ENCODE data around the gene SLC13A2. TPM values are rescaled to one million over a fixed set of nuclear protein-coding genes. Genes with fewer than 3 reads are reported as not detected.
"Not testable (repeated sequence)": the region's sequence is repeated elsewhere in the genome, so short reads cannot be mapped to it uniquely, and the experiment has no call there.

SLC13A2 gene, protein sequence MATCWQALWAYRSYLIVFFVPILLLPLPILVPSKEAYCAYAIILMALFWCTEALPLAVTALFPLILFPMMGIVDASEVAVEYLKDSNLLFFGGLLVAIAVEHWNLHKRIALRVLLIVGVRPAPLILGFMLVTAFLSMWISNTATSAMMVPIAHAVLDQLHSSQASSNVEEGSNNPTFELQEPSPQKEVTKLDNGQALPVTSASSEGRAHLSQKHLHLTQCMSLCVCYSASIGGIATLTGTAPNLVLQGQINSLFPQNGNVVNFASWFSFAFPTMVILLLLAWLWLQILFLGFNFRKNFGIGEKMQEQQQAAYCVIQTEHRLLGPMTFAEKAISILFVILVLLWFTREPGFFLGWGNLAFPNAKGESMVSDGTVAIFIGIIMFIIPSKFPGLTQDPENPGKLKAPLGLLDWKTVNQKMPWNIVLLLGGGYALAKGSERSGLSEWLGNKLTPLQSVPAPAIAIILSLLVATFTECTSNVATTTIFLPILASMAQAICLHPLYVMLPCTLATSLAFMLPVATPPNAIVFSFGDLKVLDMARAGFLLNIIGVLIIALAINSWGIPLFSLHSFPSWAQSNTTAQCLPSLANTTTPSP
- total RNA-seq (not detected), polyA plus RNA-seq (0.09 TPM)
- long read RNA-seq, donor 1: 0 reads
- long read RNA-seq, donor 2: 0 reads
- long read RNA-seq, donor 3: 0 reads
- long read RNA-seq, donor 4: 0 reads
- long read RNA-seq, donor 5, partial matches to known transcripts: 0 of 1 reads
- long read RNA-seq, donor 5, other reads (novel, unspliced or antisense): 0 of 1 reads
- long read RNA-seq, donor 6: 0 reads
- long read RNA-seq, donor 7: 0 reads
- long read RNA-seq, donor 8: 0 reads
- long read RNA-seq, donor 9: 0 reads
- long read RNA-seq, donor 10: 0 reads

DNA sequence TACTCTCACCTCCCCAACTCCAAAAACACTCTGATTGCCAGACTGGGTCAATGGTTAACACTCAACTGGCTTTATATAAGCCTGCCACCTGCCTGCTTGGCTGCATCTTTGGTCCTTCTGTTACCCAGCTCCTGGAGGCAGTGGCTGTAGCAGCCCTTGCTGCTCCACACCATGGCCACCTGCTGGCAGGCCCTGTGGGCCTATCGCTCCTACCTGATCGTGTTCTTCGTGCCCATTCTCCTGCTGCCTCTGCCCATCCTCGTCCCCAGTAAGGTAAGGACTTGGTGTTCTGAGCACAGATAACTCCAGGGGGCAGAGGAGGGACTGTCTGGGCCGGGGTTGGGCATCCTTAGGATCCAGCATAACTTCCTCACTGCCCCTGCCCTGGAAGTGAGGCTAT is at the start of gene SLC13A2:
Gene SLC13A2 (plus strand): TSS at position 103 of the 400 bp plus-strand sequence. CDS start 69 bp downstream, at position 172.
- 96% methylated on average over 5 of the region's 5 CpGs for WGBS
- H3K4me3 ChIP-seq (ENCODE audit: low read length in 2 of 2): no peak within 1 kb of the TSS
- no peaks in the 10 kb centered on the region for H3K27me3 ChIP-seq (ENCODE audit: control insufficient read depth in 2 of 2, insufficient read depth in 1 of 2, low read length in 1 of 2)
- H3K27ac ChIP-seq (ENCODE audit: low read depth in 1 of 2, low read length in 1 of 2): no peak within 1 kb of the TSS
- no peaks in the 10 kb centered on the region for H3K36me3 ChIP-seq (ENCODE audit: control insufficient read depth in 2 of 2, insufficient read depth in 2 of 2, low read length in 1 of 2)
- no peaks in the 10 kb centered on the region for H3K4me1 ChIP-seq (ENCODE audit: control insufficient read depth in 2 of 2, insufficient read depth in 2 of 2, low read length in 2 of 2)
- DNase-seq (ENCODE audit: low read depth in 6 of 9, low spot score in 9 of 9): no peak
- no peaks in the 10 kb centered on the region for H3K9me3 ChIP-seq (ENCODE audit: control insufficient read depth in 2 of 2, insufficient read depth in 1 of 2, low read length in 1 of 2)

DNA sequence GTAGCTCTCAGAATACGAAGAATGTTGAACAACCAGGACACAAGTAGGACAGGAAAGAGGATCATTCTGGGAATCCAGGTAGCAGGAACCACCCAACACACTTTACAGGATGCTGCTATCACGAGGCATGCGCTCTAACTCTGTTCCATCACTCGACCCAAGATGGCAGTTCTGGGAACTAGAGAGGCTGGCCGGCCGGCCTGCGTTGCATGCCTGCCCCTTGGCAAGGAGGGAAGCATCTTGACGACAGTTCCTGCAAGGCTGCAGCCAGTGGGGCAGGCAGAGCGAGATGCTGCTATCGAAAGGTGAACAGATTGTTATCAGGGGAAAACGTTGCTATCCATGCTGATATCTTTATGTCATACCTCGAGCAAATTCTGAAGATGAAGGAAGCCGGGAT is 48.2 kb upstream of the SLC13A2 start:
- Histone ChIP-seq H3K27me3 (ENCODE audit: control insufficient read depth in 2 of 2, insufficient read depth in 1 of 2, low read length in 1 of 2) (no peaks in the 10 kb centered on the region), H3K4me1 (ENCODE audit: control insufficient read depth in 2 of 2, insufficient read depth in 2 of 2, low read length in 2 of 2) (no peaks in the 10 kb centered on the region), H3K36me3 (ENCODE audit: control insufficient read depth in 2 of 2, insufficient read depth in 2 of 2, low read length in 1 of 2) (no peaks in the 10 kb centered on the region), H3K27ac (ENCODE audit: low read depth in 1 of 2, low read length in 1 of 2) (no peak overlapping the region), H3K4me3 (ENCODE audit: low read length in 2 of 2) (no peak overlapping the region), H3K9me3 (ENCODE audit: control insufficient read depth in 2 of 2, insufficient read depth in 1 of 2, low read length in 1 of 2) (no peaks in the 10 kb centered on the region)
- no peak for DNase-seq (ENCODE audit: low read depth in 6 of 9, low spot score in 9 of 9)
- WGBS: 93% methylated on average over 13 of the region's 13 CpGs

- H3K36me3 ChIP-seq (ENCODE audit: control insufficient read depth in 2 of 2, insufficient read depth in 2 of 2, low read length in 1 of 2): no peaks in the 10 kb centered on the region
- no peak overlapping the region for H3K4me3 ChIP-seq (ENCODE audit: low read length in 2 of 2)
- H3K9me3 ChIP-seq (ENCODE audit: control insufficient read depth in 2 of 2, insufficient read depth in 1 of 2, low read length in 1 of 2): no peaks in the 10 kb centered on the region
- H3K4me1 ChIP-seq (ENCODE audit: control insufficient read depth in 2 of 2, insufficient read depth in 2 of 2, low read length in 2 of 2): no peaks in the 10 kb centered on the region
- WGBS: 97% methylated on average over 9 of the region's 9 CpGs
- no peaks in the 10 kb centered on the region for H3K27me3 ChIP-seq (ENCODE audit: control insufficient read depth in 2 of 2, insufficient read depth in 1 of 2, low read length in 1 of 2)
- H3K27ac ChIP-seq (ENCODE audit: low read depth in 1 of 2, low read length in 1 of 2): no peak overlapping the region
- no peak for DNase-seq (ENCODE audit: low read depth in 6 of 9, low spot score in 9 of 9)
Observed at GRCh38 chr17:28426081-28426519, 47.3 kb upstream of the SLC13A2 start.

DNA sequence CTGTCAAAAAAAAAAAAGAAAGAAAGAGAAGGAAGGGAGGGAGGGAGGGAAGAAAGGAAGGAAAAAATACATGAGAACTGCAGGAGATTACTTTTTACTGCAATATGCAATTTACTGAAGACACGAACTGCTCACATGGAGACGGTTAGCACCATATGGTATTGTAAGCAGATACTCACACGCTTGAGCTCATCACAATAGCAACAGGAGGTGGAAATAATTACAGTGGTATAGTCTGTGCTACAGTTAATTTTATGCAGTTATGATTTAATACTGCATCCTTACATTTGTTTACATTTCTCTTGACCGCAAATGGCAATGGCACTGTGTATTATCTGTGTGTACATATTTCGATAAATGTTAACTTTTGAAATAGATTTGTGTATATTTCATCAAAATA is 46.1 kb upstream of the SLC13A2 start:
- no peaks in the 10 kb centered on the region for H3K4me1 ChIP-seq (ENCODE audit: control insufficient read depth in 2 of 2, insufficient read depth in 2 of 2, low read length in 2 of 2)
- no peaks in the 10 kb centered on the region for H3K27me3 ChIP-seq (ENCODE audit: control insufficient read depth in 2 of 2, insufficient read depth in 1 of 2, low read length in 1 of 2)
- no peak for DNase-seq (ENCODE audit: low read depth in 6 of 9, low spot score in 9 of 9)
- H3K9me3 ChIP-seq (ENCODE audit: control insufficient read depth in 2 of 2, insufficient read depth in 1 of 2, low read length in 1 of 2): no peaks in the 10 kb centered on the region
- H3K36me3 ChIP-seq (ENCODE audit: control insufficient read depth in 2 of 2, insufficient read depth in 2 of 2, low read length in 1 of 2): no peaks in the 10 kb centered on the region
- 97% methylated on average over 5 of the region's 5 CpGs for WGBS
- H3K4me3 ChIP-seq (ENCODE audit: low read length in 2 of 2): no peak overlapping the region
- H3K27ac ChIP-seq (ENCODE audit: low read depth in 1 of 2, low read length in 1 of 2): no peak overlapping the region

DNA sequence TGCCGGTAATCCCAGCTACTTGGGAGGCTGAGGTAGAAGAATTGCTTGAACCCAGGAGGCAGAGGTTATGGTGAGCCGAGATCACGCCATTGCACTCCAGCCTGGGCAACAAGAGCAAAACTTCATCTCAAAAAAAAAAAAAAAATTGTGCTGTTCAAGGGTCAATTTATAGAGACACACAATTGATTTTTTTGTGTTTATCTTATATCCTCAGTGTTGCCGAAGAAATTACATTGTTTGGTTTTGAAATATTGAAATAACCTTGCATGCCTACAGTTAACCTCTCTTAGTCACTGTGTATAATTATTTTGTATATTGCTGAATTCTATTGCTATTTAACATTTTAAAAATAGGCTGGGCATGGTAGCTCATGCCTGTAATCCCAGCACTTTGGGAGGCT is 45.5 kb upstream of the SLC13A2 start:
- not testable (repeated sequence) for H3K9me3 ChIP-seq (ENCODE audit: control insufficient read depth in 2 of 2, insufficient read depth in 1 of 2, low read length in 1 of 2); H3K4me3 ChIP-seq (ENCODE audit: low read length in 2 of 2)
- 98% methylated on average over 4 of the region's 4 CpGs for WGBS

DNA sequence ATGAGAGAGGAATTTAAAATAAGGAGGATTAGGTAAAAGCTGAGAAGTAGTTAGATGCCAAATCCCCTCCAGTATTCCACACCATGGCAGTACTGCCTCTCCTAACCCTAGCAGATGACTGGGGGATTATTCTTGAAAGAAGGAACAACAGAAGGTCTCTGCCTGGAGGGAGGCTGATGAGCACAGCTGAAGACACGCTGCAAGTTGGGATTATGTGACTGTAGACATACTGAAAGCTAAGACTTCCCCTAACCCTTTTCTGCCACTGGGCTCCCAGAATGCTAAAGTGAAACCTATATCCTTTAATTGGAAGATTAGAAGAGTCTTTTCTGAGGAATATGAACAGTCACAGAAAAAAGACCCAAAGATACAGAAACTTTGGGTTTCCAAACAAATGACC is 39.7 kb upstream of the SLC13A2 start:
- Histone ChIP-seq H3K9me3 (ENCODE audit: control insufficient read depth in 2 of 2, insufficient read depth in 1 of 2, low read length in 1 of 2) (no peaks in the 10 kb centered on the region), H3K27ac (ENCODE audit: low read depth in 1 of 2, low read length in 1 of 2) (no peak overlapping the region), H3K4me3 (ENCODE audit: low read length in 2 of 2) (no peak overlapping the region), H3K36me3 (ENCODE audit: control insufficient read depth in 2 of 2, insufficient read depth in 2 of 2, low read length in 1 of 2) (no peaks in the 10 kb centered on the region), H3K4me1 (ENCODE audit: control insufficient read depth in 2 of 2, insufficient read depth in 2 of 2, low read length in 2 of 2) (no peaks in the 10 kb centered on the region), H3K27me3 (ENCODE audit: control insufficient read depth in 2 of 2, insufficient read depth in 1 of 2, low read length in 1 of 2) (no peaks in the 10 kb centered on the region)
- DNase-seq (ENCODE audit: low read depth in 6 of 9, low spot score in 9 of 9): no peak
- WGBS: 67% methylated on average over 1 of the region's 1 CpG

More for the DNA sequence above, 45.5 kb upstream of the SLC13A2 start:
- H3K4me1 ChIP-seq (ENCODE audit: control insufficient read depth in 2 of 2, insufficient read depth in 2 of 2, low read length in 2 of 2); H3K27me3 ChIP-seq (ENCODE audit: control insufficient read depth in 2 of 2, insufficient read depth in 1 of 2, low read length in 1 of 2); H3K36me3 ChIP-seq (ENCODE audit: control insufficient read depth in 2 of 2, insufficient read depth in 2 of 2, low read length in 1 of 2); H3K27ac ChIP-seq (ENCODE audit: low read depth in 1 of 2, low read length in 1 of 2); DNase-seq (ENCODE audit: low read depth in 6 of 9, low spot score in 9 of 9): not testable (repeated sequence)

DNA sequence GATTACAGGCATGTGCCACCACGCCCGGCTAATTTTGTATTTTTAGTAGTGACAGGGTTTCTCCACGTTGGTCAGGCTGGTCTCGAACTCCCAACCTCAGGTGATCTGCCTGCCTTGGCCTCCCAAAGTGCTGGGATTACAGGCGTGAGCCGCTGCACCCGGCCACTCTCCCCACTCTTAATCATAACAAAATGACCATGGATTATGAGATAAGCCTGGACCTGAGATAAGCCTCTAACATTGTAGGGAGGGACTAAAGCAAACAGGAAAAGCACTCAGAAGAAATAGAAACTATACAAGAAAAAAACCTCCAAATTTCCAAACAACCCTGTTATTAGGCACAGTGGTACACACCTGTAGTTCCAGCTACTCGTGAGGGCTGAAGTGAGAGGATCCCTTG is 39.1 kb upstream of the SLC13A2 start:
- not testable (repeated sequence) for DNase-seq (ENCODE audit: low read depth in 6 of 9, low spot score in 9 of 9); H3K4me3 ChIP-seq (ENCODE audit: low read length in 2 of 2); H3K36me3 ChIP-seq (ENCODE audit: control insufficient read depth in 2 of 2, insufficient read depth in 2 of 2, low read length in 1 of 2); H3K9me3 ChIP-seq (ENCODE audit: control insufficient read depth in 2 of 2, insufficient read depth in 1 of 2, low read length in 1 of 2); H3K27me3 ChIP-seq (ENCODE audit: control insufficient read depth in 2 of 2, insufficient read depth in 1 of 2, low read length in 1 of 2); H3K27ac ChIP-seq (ENCODE audit: low read depth in 1 of 2, low read length in 1 of 2); H3K4me1 ChIP-seq (ENCODE audit: control insufficient read depth in 2 of 2, insufficient read depth in 2 of 2, low read length in 2 of 2)
- 89% methylated on average over 8 of the region's 8 CpGs for WGBS

DNA sequence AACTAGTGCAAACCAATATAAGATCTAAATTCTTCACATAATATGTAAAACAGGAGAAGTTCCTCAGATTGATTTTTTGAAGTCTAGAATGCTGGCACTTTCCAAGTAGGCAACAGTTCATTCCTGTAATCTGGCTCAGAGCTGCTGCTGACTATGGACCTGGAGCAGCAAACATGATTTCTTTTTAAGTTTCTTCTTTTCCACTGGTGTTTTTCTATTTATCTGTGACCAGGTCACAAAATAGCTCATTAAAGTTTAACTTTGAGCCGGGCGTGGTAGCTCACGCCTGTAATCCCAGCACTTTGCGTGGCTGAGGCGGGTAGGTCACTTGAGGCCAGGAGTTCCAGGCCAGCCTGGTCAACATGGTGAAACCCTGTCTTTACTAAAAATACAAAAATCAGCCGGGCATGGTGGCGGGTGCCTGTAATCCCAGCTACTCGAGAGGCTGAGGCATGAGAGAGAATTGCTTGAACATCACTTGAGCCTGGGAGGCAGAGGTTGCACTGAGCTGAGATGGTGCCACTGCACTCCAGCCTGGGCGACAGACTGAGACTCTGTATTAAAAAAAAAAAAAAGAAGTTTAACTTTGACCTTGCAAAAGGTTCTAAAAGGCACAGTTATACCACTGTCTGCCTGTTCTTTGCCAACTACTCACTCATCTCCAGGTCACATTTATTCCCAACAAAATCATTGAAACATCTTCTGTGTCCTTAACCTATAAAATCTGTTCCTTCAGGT is 29.4 kb upstream of the SLC13A2 start:
- WGBS: 96% methylated on average over 9 of the region's 9 CpGs

More for the DNA sequence above, 29.4 kb upstream of the SLC13A2 start:
- Histone ChIP-seq H3K4me1 (ENCODE audit: control insufficient read depth in 2 of 2, insufficient read depth in 2 of 2, low read length in 2 of 2) (no peaks in the 10 kb centered on the region), H3K9me3 (ENCODE audit: control insufficient read depth in 2 of 2, insufficient read depth in 1 of 2, low read length in 1 of 2) (no peaks in the 10 kb centered on the region), H3K27ac (ENCODE audit: low read depth in 1 of 2, low read length in 1 of 2) (no peak overlapping the region), H3K27me3 (ENCODE audit: control insufficient read depth in 2 of 2, insufficient read depth in 1 of 2, low read length in 1 of 2) (no peaks in the 10 kb centered on the region), H3K36me3 (ENCODE audit: control insufficient read depth in 2 of 2, insufficient read depth in 2 of 2, low read length in 1 of 2) (no peaks in the 10 kb centered on the region), H3K4me3 (ENCODE audit: low read length in 2 of 2) (no peak overlapping the region)
- no peak for DNase-seq (ENCODE audit: low read depth in 6 of 9, low spot score in 9 of 9)
